Neural cell (in vitro differentiated cells): ENCODE results near the gene SLC25A36. TPM values are rescaled to one million over a fixed set of nuclear protein-coding genes. Genes with fewer than 3 reads are reported as not detected.

Experiments used
- H2AFZ ChIP-seq: fragments of 200-600, 300-800 bp; sonication (generic), shearing (Covaris generic); 2 replicates; pipeline ENCODE4 v1.6.0; 2014; ENCODE audit warnings: low read depth, mild to moderate bottlenecking, antibody characterized with exemption, low read length, moderate library complexity
- H3F3A ChIP-seq: fragments of 200-600 bp; shearing (Covaris generic); 2 replicates; pipeline ENCODE4 v1.6.1; 2016; ENCODE audit warnings: mild to moderate bottlenecking, moderate library complexity, mixed read lengths, antibody characterized with exemption, low read length; ENCODE audit not compliant: insufficient read depth, poor library complexity, severe bottlenecking
- H3K27ac ChIP-seq: fragments of 200-600, 300-800 bp; sonication (generic), shearing (Covaris generic); 2 replicates; pipeline ENCODE4 v1.5.1; 2014; ENCODE audit warnings: mild to moderate bottlenecking, low read length, moderate library complexity
- H3K27me3 ChIP-seq: fragments of 300-800, 200-600 bp; sonication (generic), shearing (Covaris generic); 2 replicates; pipeline ENCODE4 v1.6.0; 2014; ENCODE audit warnings: mild to moderate bottlenecking, low read depth, low read length, moderate library complexity; ENCODE audit not compliant: insufficient read depth
- H3K36me3 ChIP-seq: fragments of 300-800, 200-600 bp; sonication (generic), shearing (Covaris generic); 2 replicates; pipeline ENCODE4 v1.5.1; 2014; ENCODE audit warnings: mild to moderate bottlenecking, antibody characterized with exemption, low read length, moderate library complexity; ENCODE audit not compliant: insufficient read depth
- H3K4me2 ChIP-seq: fragments of 300-800, 200-600 bp; sonication (generic), shearing (Covaris generic); 2 replicates; pipeline ENCODE4 v1.6.0; 2014; ENCODE audit warnings: mild to moderate bottlenecking, low read length
- H3K4me3 ChIP-seq: fragments of 300-800, 200-600 bp; sonication (generic), shearing (Covaris generic); 2 replicates; pipeline ENCODE4 v1.5.1; 2014; ENCODE audit warnings: mild to moderate bottlenecking, low read length, moderate library complexity
- H3K79me2 ChIP-seq: fragments of 200-600 bp; shearing (Covaris generic); replicated peaks from 2 replicates; pipeline ENCODE4 v1.6.0; 2014; ENCODE audit warnings: mild to moderate bottlenecking, low read length, moderate library complexity; ENCODE audit not compliant: insufficient read depth
- H3K9ac ChIP-seq: fragments of 300-800, 200-600 bp; sonication (generic), shearing (Covaris generic); 2 replicates; pipeline ENCODE4 v1.6.1; 2016; ENCODE audit warnings: mild to moderate bottlenecking, low read length, mixed read lengths
- H3K9me2 ChIP-seq: fragments of 200-600 bp; shearing (Covaris generic); 2 replicates; pipeline ENCODE4 v1.6.1; 2016; ENCODE audit warnings: mild to moderate bottlenecking, low read length, mixed read lengths; ENCODE audit not compliant: insufficient read depth
- H3K9me3 ChIP-seq: fragments of 200-600, 300-800 bp; sonication (generic), shearing (Covaris generic); 2 replicates; pipeline ENCODE4 v1.6.1; 2016; ENCODE audit warnings: mild to moderate bottlenecking, mixed run types, low read length, moderate library complexity, mixed read lengths
- H4K20me1 ChIP-seq: fragments of 200-600 bp; shearing (Covaris generic); 2 replicates; pipeline ENCODE4 v1.6.1; 2016; ENCODE audit warnings: mild to moderate bottlenecking, mixed run types; ENCODE audit not compliant: insufficient read depth
- CTCF ChIP-seq: fragments of 450-650 bp; IDR thresholded peaks from 2 replicates; pipeline ENCODE4 v1.5.1; 2014; ENCODE audit warnings: antibody characterized with exemption, mild to moderate bottlenecking, moderate library complexity; ENCODE audit not compliant: poor library complexity, severe bottlenecking
- EP300 ChIP-seq: fragments of 450-650 bp; conservative IDR thresholded peaks from 2 replicates; pipeline ENCODE4 v1.6.1; 2014; ENCODE audit warnings: antibody characterized with exemption, mild to moderate bottlenecking, moderate library complexity; ENCODE audit not compliant: poor library complexity, severe bottlenecking
- EZH2 ChIP-seq: fragments of 200-600, 300-800 bp; shearing (Covaris generic), sonication (generic); IDR thresholded peaks from 2 replicates; pipeline ENCODE4 v1.6.1; 2014; ENCODE audit warnings: antibody characterized with exemption, low read length, borderline replicate concordance, mild to moderate bottlenecking; ENCODE audit not compliant: insufficient read depth, poor library complexity, severe bottlenecking
- MXI1 ChIP-seq: fragments of 450-650 bp; conservative IDR thresholded peaks from 2 replicates; pipeline ENCODE4 v1.6.1; 2014; ENCODE audit warnings: antibody characterized with exemption, mild to moderate bottlenecking; ENCODE audit not compliant: poor library complexity, severe bottlenecking
- POLR2AphosphoS5 ChIP-seq: IDR thresholded peaks from 2 replicates; pipeline ENCODE4 v1.6.1; 2012
- RAD21 ChIP-seq: fragments of 450-650 bp; conservative IDR thresholded peaks from 2 replicates; pipeline ENCODE4 v1.6.1; 2014; ENCODE audit warnings: antibody characterized with exemption, mild to moderate bottlenecking, moderate library complexity
- REST ChIP-seq: IDR thresholded peaks from 2 replicates; pipeline ENCODE4 v1.6.1; 2012; ENCODE audit warnings: borderline replicate concordance
- SMC3 ChIP-seq: fragments of 450-650 bp; conservative IDR thresholded peaks from 2 replicates; pipeline ENCODE4 v1.6.1; 2014; ENCODE audit warnings: antibody characterized with exemption, mild to moderate bottlenecking, moderate library complexity; ENCODE audit not compliant: poor library complexity
- TAF1 ChIP-seq: IDR thresholded peaks from 2 replicates; pipeline ENCODE4 v1.6.1; 2012; ENCODE audit warnings: low read depth
- polyA plus RNA-seq: library from polyadenylated mRNA; depleted of rRNA; stranded (reverse); fragments of >200 nt; gene quantifications from 2 replicates; pipeline ENCODE4 v1.2.3, GENCODE V29; 2014

SLC25A36 gene
- polyA plus RNA-seq, 1 donor from 2014 or later, result 227 TPM

GRCh38 chr3:140914384-140914945 lies 27.2 kb upstream of the SLC25A36 start:
- H2AFZ ChIP-seq, result no peak overlapping the region
- H4K20me1 ChIP-seq, result no peaks in the 10 kb centered on the region
- TF ChIP-seq MXI1, result no peak
- TF ChIP-seq POLR2AphosphoS5, result no peak
- H3K9me3 ChIP-seq, result no peaks in the 10 kb centered on the region
- no peaks in the 10 kb centered on the region for H3K27me3 ChIP-seq
- no peaks in the 10 kb centered on the region for H3K9me2 ChIP-seq
- no peak overlapping the region for H3K4me2 ChIP-seq
- no peak overlapping the region for H3K4me3 ChIP-seq
- no peak overlapping the region for H3K9ac ChIP-seq
- H3K79me2 ChIP-seq, result no peaks in the 10 kb centered on the region
- H3F3A ChIP-seq, result no peaks in the 10 kb centered on the region
- no peak overlapping the region for H3K27ac ChIP-seq
- no peaks in the 10 kb centered on the region for H3K36me3 ChIP-seq

GRCh38 chr3:140916603-140917002 lies 25.0 kb upstream of the SLC25A36 start:
- no peak for TF ChIP-seq POLR2AphosphoS5
- no peak for TF ChIP-seq TAF1
- no peak for TF ChIP-seq CTCF
- TF ChIP-seq SMC3, result no peak
- no peak for TF ChIP-seq RAD21
- TF ChIP-seq REST, result no peak
- TF ChIP-seq MXI1, result no peak
- TF ChIP-seq EZH2, result no peak
- TF ChIP-seq EP300, result no peak
- Histone ChIP-seq H4K20me1 (no peaks in the 10 kb centered on the region), H3K36me3 (no peaks in the 10 kb centered on the region), H3K27ac (no peak overlapping the region), H2AFZ (no peak overlapping the region), H3K9me2 (no peaks in the 10 kb centered on the region), H3K4me3 (no peak overlapping the region), H3K4me2 (no peak overlapping the region), H3K79me2 (no peaks in the 10 kb centered on the region), H3K9ac (no peak overlapping the region), H3F3A (no peaks in the 10 kb centered on the region), H3K27me3 (no peaks in the 10 kb centered on the region), H3K9me3 (no peaks in the 10 kb centered on the region)

- H3K4me2 ChIP-seq, result no peak overlapping the region
- no peaks in the 10 kb centered on the region for H3K9me3 ChIP-seq
- no peaks in the 10 kb centered on the region for H3K27me3 ChIP-seq
- no peak overlapping the region for H3K4me3 ChIP-seq
- no peaks in the 10 kb centered on the region for H3K36me3 ChIP-seq
- H3K79me2 ChIP-seq, result no peaks in the 10 kb centered on the region
- TF ChIP-seq SMC3, result no peak
- TF ChIP-seq REST, result no peak
- no peak for TF ChIP-seq POLR2AphosphoS5
- no peak for TF ChIP-seq MXI1
- no peak for TF ChIP-seq EP300
- no peak for TF ChIP-seq TAF1
- no peak overlapping the region for H2AFZ ChIP-seq
- no peak overlapping the region for H3K9ac ChIP-seq
- no peaks in the 10 kb centered on the region for H4K20me1 ChIP-seq
- no peaks in the 10 kb centered on the region for H3K9me2 ChIP-seq
- no peaks in the 10 kb centered on the region for H3F3A ChIP-seq
- no peak overlapping the region for H3K27ac ChIP-seq
Observed at GRCh38 chr3:140917772-140918171, 23.9 kb upstream of the SLC25A36 start.
